M059J (cell line): ENCODE measurements around the gene FAXDC2. TPM values are rescaled to one million over a fixed set of nuclear protein-coding genes. Genes with fewer than 3 reads are reported as not detected.
A peak's percentile ranks its signal among the peaks of the same experiment; 100 is the strongest.
"Not testable (repeated sequence)": the region's sequence is repeated elsewhere in the genome, so short reads cannot be mapped to it uniquely, and the experiment has no call there.

Source experiments
- DNase-seq: peaks from one replicate; pipeline ENCODE4 v3.0.0-alpha.2; 2012; ENCODE audit warnings: low read depth
- total RNA-seq: library from RNA; depleted of rRNA; stranded (reverse); fragments of >200 nt; shearing (Covaris generic); gene quantifications from 2 replicates; pipeline ENCODE4 v1.2.3, GENCODE V29; 2014

The FAXDC2 gene
- total RNA-seq, 1 experiment from 2014 or later, result 5.5 TPM

- no peak for DNase-seq
These were observed 11.5 kb upstream of the FAXDC2 start for GRCh38 chr5:154861946-154862345.

- no peak for DNase-seq
These were observed 10.4 kb upstream of the FAXDC2 start for GRCh38 chr5:154860765-154861164.

GRCh38 chr5:154860123-154860522 lies 9.7 kb upstream of the FAXDC2 start:
- DNase-seq, result peak; percentile 22

DNA sequence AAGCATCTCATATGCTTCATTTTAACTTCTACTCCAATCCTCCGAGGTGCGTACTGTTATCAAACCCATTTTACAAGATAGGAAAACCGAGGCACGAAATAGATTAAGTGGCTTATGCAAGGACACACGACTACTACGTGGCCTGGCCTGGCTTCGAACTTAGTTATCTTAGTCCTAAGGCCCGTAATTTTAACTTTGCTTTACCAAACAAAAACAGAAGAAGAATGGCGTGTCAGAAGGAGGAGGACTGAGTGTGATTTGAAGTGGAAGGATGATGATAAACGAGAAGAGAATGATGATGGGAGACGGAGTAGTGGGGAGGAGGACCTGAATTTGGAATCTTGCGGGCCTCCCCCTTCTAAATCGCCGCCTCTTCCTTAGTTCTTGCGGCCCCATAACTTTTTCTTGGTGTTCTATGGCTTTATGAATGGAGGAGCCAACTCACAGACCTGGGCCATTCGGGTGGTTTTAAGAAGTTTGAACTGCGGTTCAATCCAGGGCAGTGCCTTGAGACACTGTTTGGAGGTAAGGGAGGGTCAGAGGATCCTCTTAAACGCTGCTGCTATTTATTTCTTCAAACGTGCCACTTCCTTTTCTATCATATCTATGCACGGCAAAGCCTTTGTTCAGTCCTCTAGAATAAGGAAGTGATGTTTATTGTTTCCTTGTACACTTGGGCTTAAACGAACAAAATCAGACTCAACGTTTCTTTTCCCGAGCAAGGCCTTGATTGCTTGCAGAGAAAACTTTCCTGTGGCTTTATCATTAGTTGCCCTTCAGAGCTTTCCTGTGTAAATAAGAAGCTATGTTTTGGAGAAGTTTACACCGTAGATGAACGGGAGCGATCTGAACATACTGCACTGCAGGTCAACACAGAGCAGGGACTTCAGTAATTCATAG lies 8.8 kb upstream of the FAXDC2 start:
- DNase-seq, result peak; percentile 21

- peak; percentile 95 for DNase-seq
These were observed 8.0 kb upstream of the FAXDC2 start, which contains the start of gene CNOT8 for GRCh38 chr5:154858297-154858971. Gene CNOT8 (plus strand): TSS chr5:154858627. CDS start chr5:154863279, 4,652 bp downstream.

- peak; percentile 96 for DNase-seq
These were observed 7.3 kb upstream of the FAXDC2 start for GRCh38 chr5:154857530-154858296.

GRCh38 chr5:154851351-154851750 lies 948 bp upstream of the FAXDC2 start:
- no peak for DNase-seq

DNA sequence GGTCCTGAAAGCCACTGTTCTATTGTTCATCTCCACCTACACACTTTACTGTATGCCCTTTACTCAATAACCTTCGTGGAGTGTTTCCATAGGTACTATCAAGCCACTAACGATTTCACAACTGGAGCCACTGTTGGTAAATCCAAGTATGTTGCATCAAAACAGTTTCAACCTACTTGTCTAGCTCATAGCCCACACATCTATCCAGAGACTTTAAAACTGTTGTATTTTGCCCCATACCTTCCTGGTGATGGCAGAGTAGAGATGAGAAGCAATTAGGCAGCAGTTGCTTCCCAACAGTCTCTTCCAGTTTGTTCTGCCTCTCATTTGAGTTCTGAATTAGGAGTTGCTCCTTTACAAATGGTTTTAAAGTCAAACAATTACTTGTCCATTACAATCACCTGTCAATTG lies 607 bp downstream of the FAXDC2 start:
- DNase-seq, result peak; percentile 8

- DNase-seq, result no peak
These were observed 1.1 kb downstream of the FAXDC2 start for GRCh38 chr5:154849264-154849785.

- DNase-seq, result no peak
These were observed 5.6 kb downstream of the FAXDC2 start for GRCh38 chr5:154844809-154845208.

- DNase-seq, result no peak
These were observed 7.5 kb downstream of the FAXDC2 start for GRCh38 chr5:154842689-154843530.

- no peak for DNase-seq
These were observed 9.1 kb downstream of the FAXDC2 start for GRCh38 chr5:154841273-154841661.

GRCh38 chr5:154840435-154841272 lies 9.7 kb downstream of the FAXDC2 start:
- DNase-seq, result no peak

DNA sequence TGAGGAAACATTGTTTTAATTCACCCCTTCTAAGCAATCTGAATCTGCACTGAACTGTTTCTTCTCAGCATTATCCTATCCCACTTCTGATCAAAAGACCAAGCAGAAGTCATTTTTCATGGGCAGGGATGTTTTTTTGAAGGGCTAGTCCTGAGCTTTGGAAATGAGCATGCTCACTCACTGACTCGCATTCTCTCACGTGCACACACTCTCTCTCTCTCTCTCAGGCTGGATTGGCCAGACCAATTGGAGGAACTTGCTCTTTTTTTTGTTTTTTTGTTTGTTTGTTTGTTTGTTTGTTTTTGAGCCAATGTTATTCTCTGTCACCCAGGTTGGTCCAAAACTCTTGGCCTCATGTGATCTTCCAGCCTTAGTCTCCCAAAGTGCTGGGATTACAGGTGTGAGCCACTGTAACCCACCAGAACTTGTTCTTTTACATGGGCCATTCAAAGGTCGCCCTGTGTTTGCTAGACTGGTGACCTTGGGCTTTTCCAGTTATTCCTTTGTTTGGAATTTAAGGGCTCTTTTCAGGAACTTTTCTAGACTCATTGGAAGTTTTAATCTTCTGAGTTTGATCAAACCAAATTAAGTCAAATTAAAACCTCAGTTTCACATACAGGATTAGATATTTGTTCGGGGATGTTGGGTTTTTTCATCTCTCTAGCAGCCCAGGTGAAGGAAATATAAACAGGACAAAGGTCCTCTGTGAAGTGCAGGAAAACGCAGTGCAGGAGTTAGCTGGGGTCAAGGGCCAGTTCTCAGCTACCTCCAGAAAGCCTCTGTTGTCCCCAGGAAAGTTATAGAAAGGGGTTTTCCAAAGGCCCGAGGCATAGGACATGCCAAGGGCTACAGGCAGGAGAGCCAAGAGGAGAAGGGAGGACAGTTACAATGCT lies 13.1 kb downstream of the FAXDC2 start:
- no peak for DNase-seq

- no peak for DNase-seq
These were observed 14.2 kb downstream of the FAXDC2 start for GRCh38 chr5:154836225-154836624.

GRCh38 chr5:154835701-154836052 lies 14.7 kb downstream of the FAXDC2 start:
- DNase-seq, result not testable (repeated sequence)

- no peak for DNase-seq
These were observed 16.4 kb downstream of the FAXDC2 start for GRCh38 chr5:154834053-154834452.

- DNase-seq, result not testable (repeated sequence)
These were observed 17.6 kb downstream of the FAXDC2 start for GRCh38 chr5:154832804-154833203.

DNA sequence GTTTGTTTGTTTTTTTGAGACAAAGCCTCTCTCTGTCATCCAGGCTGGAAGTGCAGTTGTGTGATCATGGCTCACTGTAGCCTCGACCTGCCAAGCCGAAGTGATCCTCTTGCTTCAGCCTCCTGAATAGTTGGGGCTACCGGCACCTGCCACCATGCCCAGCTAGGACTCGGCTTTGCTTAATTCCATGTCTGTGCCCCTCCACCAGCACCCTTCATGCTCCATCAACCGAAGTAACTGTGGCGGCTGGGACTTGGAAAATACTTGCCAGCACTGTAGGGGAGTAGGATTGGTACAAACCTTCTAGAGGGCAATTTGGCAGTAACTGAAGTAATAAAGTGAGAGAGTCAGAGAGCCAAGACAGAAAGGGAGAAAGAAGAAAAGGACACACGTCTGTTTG lies 19.0 kb downstream of the FAXDC2 start:
- DNase-seq, result no peak
